Endothelial cell of umbilical vein (primary cell): ENCODE data around the gene NFATC1. TPM values are rescaled to one million over a fixed set of nuclear protein-coding genes. Genes with fewer than 3 reads are reported as not detected.

Experiments used
- BruUV-seq: library from RNA; stranded (reverse); fragments of 400-500 nt; replicated peaks from 2 replicates; lab custom pipeline; 2021; lab: Mats Ljungman, UMichigan
- CTCF ChIA-PET: fragments of 300-600, 350-600 bp; sonication (Branson Sonifier 250); formaldehyde crosslinking; loops from one replicate; lab custom pipeline; 2021; ENCODE audit warnings: antibody characterized with exemption, inconsistent platforms; lab: Charles Lee
- POLR2A ChIA-PET: fragments of 300-600, 350-600 bp; sonication (Branson Sonifier 250); formaldehyde crosslinking; loops from one replicate; lab custom pipeline; 2021; ENCODE audit warnings: antibody characterized with exemption, inconsistent platforms; lab: Charles Lee
- DNase-seq: peaks from one replicate; pipeline ENCODE4 v3.0.0-alpha.2; 2011; ENCODE audit warnings: low read depth, low spot score
- FAIRE-seq: peaks from 2 replicates; lab custom pipeline; 2011; peaks lifted over from hg19 to GRCh38; lab: Jason Lieb, UNC
- H2AFZ ChIP-seq: 2 replicates; pipeline ENCODE4 v1.6.0; 2012; ENCODE audit warnings: low read depth, low read length, control low read depth, inconsistent platforms
- H3K27ac ChIP-seq: 2 replicates; pipeline ENCODE4 v1.5.1; 2011; ENCODE audit warnings: low read depth, mild to moderate bottlenecking, control low read depth, low read length, moderate library complexity; ENCODE audit not compliant: insufficient read depth
- H3K27me3 ChIP-seq, 2 experiments: 2 replicates each; pipeline versions ENCODE4 v1.6.0 to v1.6.1; 2011; ENCODE audit warnings: low read length in 2 of 2, mixed read lengths in 1 of 2; ENCODE audit not compliant: control insufficient read depth in 2 of 2, insufficient read depth in 2 of 2
- H3K36me3 ChIP-seq, 2 experiments: 2 replicates in 1 of 2; 3 replicates in 1 of 2; pipeline ENCODE4 v1.5.1; 2011; ENCODE audit warnings: low read length in 2 of 2, mild to moderate bottlenecking in 1 of 2, moderate library complexity in 1 of 2; ENCODE audit not compliant: control insufficient read depth in 2 of 2, insufficient read depth in 2 of 2; ENCODE audit errors: extremely low read depth in 1 of 2
- H3K4me1 ChIP-seq: 3 replicates; pipeline ENCODE4 v1.5.1; 2011; ENCODE audit warnings: mild to moderate bottlenecking, low read length; ENCODE audit not compliant: control insufficient read depth, insufficient read depth; ENCODE audit errors: extremely low read depth
- H3K4me2 ChIP-seq: 2 replicates; pipeline ENCODE4 v1.6.1; 2011; ENCODE audit warnings: low read length, control low read depth, mixed read lengths; ENCODE audit not compliant: insufficient read depth
- H3K4me3 ChIP-seq, 3 experiments: fragments of 200-600 bp in 1 of 3; sonication (generic), shearing (Covaris generic) in 1 of 3; replicated peaks in 1 of 3; 2 replicates each; pipeline ENCODE4 v1.5.1; 2011 to 2016; ENCODE audit warnings: control low read depth in 3 of 3, low read length in 3 of 3, mild to moderate bottlenecking in 2 of 3, inconsistent platforms in 1 of 3, low read depth in 1 of 3, moderate library complexity in 1 of 3; ENCODE audit not compliant: insufficient read depth in 1 of 3
- H3K79me2 ChIP-seq: 2 replicates; pipeline ENCODE4 v1.6.0; 2012; ENCODE audit warnings: low read length, inconsistent platforms; ENCODE audit not compliant: control insufficient read depth, insufficient read depth
- H3K9ac ChIP-seq: replicated peaks from 2 replicates; pipeline ENCODE3; 2011; ENCODE audit warnings: low read length, control low read depth; ENCODE audit not compliant: insufficient read depth; ENCODE audit errors: extremely low read depth
- H3K9me1 ChIP-seq: replicated peaks from 3 replicates; pipeline ENCODE4 v1.6.0; 2011; ENCODE audit warnings: mild to moderate bottlenecking, low read length; ENCODE audit not compliant: control insufficient read depth, insufficient read depth; ENCODE audit errors: extremely low read depth
- H3K9me3 ChIP-seq: replicated peaks from 2 replicates; pipeline ENCODE4 v1.5.1; 2012; ENCODE audit warnings: low read length, inconsistent platforms; ENCODE audit not compliant: control insufficient read depth, insufficient read depth
- H4K20me1 ChIP-seq: replicated peaks from 2 replicates; pipeline ENCODE3; 2011; ENCODE audit warnings: mild to moderate bottlenecking, low read length; ENCODE audit not compliant: control insufficient read depth, insufficient read depth; ENCODE audit errors: extremely low read depth
- EZH2 ChIP-seq: IDR thresholded peaks from 2 replicates; pipeline ENCODE4 v1.6.1; 2012; ENCODE audit warnings: borderline replicate concordance, low read depth, mild to moderate bottlenecking, moderate library complexity, low read length, inconsistent platforms; ENCODE audit not compliant: severe bottlenecking
- FOS ChIP-seq: IDR thresholded peaks from 2 replicates; pipeline ENCODE4 v1.6.1; 2011; ENCODE audit warnings: mild to moderate bottlenecking, low read length, moderate library complexity, borderline replicate concordance; ENCODE audit not compliant: insufficient read depth
- GATA2 ChIP-seq: IDR thresholded peaks from 2 replicates; pipeline ENCODE4 v1.7.0; 2011; ENCODE audit warnings: low read depth, mild to moderate bottlenecking, moderate library complexity, mixed read lengths, low read length; ENCODE audit not compliant: insufficient read length, insufficient read depth
- JUN ChIP-seq: IDR thresholded peaks from 2 replicates; pipeline ENCODE4 v1.6.1; 2011; ENCODE audit warnings: borderline replicate concordance, low read depth; ENCODE audit not compliant: insufficient read length, insufficient read depth
- MYC ChIP-seq: IDR thresholded peaks from one replicate; pipeline ENCODE4 v1.6.1; 2011; ENCODE audit warnings: mild to moderate bottlenecking, low read depth, low read length
- POLR2A ChIP-seq: IDR thresholded peaks from 2 replicates; pipeline ENCODE4 v1.6.1; 2012; ENCODE audit warnings: low read depth, mild to moderate bottlenecking, control low read depth, low read length
- POLR2AphosphoS5 ChIP-seq: IDR thresholded peaks from 2 replicates; pipeline ENCODE4 v1.6.1; 2012; ENCODE audit warnings: low read depth, mild to moderate bottlenecking, control low read depth, low read length, moderate library complexity; ENCODE audit not compliant: insufficient read depth
- dilution Hi-C: fragments of 300-500 bp; cut with MboI; formaldehyde crosslinking; loops from one replicate; pipeline ENCODE4 v1.15.0; 2019; ENCODE audit warnings: low sequenced_read_pairs; ENCODE audit not compliant: extremely low pct_ligation_motif_present
- intact Hi-C: fragments of 100-400 bp; cut with micrococcal nuclease; formaldehyde crosslinking; loops from one replicate; pipeline ENCODE4 v1.10.0; 2022
- polyA plus RNA-seq, 4 experiments: library from polyadenylated mRNA; depleted of rRNA in 3 of 4; stranded (reverse) in 3 of 4; unstranded in 1 of 4; fragments of >200 nt; gene quantifications; 2 replicates each; pipeline versions ENCODE4 v1.2.1 to v1.2.3, GENCODE V29; 2011 to 2012; ENCODE audit warnings: missing spikeins in 1 of 4
- total RNA-seq: library from RNA; stranded (reverse); gene quantifications from 2 replicates; pipeline ENCODE4 v1.2.3, GENCODE V29; 2021
- TF ChIP-seq, protein P1 (sequence below): IDR thresholded peaks from 2 replicates; pipeline ENCODE4 v1.6.1; 2011; ENCODE audit not compliant: insufficient read depth, insufficient read length
- TF ChIP-seq, protein P2 (sequence below), 2 donors: IDR thresholded peaks; 1 replicate in 1 of 2; 2 replicates in 1 of 2; pipeline ENCODE4 v1.5.1; 2011; ENCODE audit warnings: low read length in 2 of 2, mild to moderate bottlenecking in 2 of 2, moderate library complexity in 2 of 2, control low read depth in 1 of 2, inconsistent platforms in 1 of 2, low read depth in 1 of 2; ENCODE audit not compliant: insufficient read depth in 1 of 2; ENCODE audit errors: extremely low read depth in 1 of 2

NFATC1 gene
- total and polyA plus RNA-seq, 2 donors (not counting 3 experiments of a cell fraction or from before 2014, with no cell fraction given): 11.1 to 30.0 TPM

DNA sequence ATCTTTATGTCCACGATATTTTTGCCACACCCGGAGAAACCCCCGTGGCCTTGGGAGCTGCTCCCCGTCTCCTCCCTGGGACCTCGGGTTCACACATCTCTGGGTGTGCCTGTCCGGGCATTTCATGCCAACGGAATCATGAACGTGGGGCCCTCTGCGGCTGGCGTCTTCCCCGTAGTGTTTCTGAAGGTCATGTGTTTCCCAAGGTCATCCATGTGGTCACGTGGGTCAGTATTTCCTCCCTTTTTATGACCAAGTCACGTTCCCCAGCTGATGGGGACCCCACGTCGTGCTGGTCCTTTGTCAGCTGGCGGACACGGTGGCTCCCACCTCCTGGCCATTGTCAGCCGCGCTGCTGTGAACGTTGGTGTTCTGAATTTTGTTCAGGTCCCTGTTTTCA lies 135.7 kb downstream of the NFATC1 start:
- Histone ChIP-seq H4K20me1 (no peaks in the 10 kb centered on the region), H3K27ac (no peak overlapping the region), H3K9ac (no peak overlapping the region), H3K79me2 (no peaks in the 10 kb centered on the region), H3K4me2 (no peak overlapping the region), H3K4me3 (no peak overlapping the region), H3K9me3 (no peaks in the 10 kb centered on the region), H2AFZ (no peak overlapping the region), H3K4me1 (peaks cover 2% of the 10 kb centered on the region), H3K36me3 (peaks cover 0 to 3% of the 10 kb centered on the region in 2 experiments), H3K27me3 (peaks cover 1 to 6% of the 10 kb centered on the region in 2 experiments), H3K9me1 (no peaks in the 10 kb centered on the region)
- TF ChIP-seq, protein P1, sequence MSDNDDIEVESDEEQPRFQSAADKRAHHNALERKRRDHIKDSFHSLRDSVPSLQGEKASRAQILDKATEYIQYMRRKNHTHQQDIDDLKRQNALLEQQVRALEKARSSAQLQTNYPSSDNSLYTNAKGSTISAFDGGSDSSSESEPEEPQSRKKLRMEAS: no peak
- TF ChIP-seq, protein P2, sequence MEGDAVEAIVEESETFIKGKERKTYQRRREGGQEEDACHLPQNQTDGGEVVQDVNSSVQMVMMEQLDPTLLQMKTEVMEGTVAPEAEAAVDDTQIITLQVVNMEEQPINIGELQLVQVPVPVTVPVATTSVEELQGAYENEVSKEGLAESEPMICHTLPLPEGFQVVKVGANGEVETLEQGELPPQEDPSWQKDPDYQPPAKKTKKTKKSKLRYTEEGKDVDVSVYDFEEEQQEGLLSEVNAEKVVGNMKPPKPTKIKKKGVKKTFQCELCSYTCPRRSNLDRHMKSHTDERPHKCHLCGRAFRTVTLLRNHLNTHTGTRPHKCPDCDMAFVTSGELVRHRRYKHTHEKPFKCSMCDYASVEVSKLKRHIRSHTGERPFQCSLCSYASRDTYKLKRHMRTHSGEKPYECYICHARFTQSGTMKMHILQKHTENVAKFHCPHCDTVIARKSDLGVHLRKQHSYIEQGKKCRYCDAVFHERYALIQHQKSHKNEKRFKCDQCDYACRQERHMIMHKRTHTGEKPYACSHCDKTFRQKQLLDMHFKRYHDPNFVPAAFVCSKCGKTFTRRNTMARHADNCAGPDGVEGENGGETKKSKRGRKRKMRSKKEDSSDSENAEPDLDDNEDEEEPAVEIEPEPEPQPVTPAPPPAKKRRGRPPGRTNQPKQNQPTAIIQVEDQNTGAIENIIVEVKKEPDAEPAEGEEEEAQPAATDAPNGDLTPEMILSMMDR (IDR thresholded peaks at IDR 0.05; ENCODE audit: extremely low read depth in 1 of 2, insufficient read depth in 1 of 2, low read depth in 1 of 2, low read length in 2 of 2): no peak
- no peak for TF ChIP-seq EZH2
- TF ChIP-seq POLR2A: no peak
- no peak for TF ChIP-seq FOS
- TF ChIP-seq MYC: no peak
- TF ChIP-seq JUN: no peak
- TF ChIP-seq POLR2AphosphoS5: no peak
- no peak for TF ChIP-seq GATA2
- intact Hi-C loops: no loop called here
- BruUV-seq: no TSS peak
- no peak for FAIRE-seq
- dilution Hi-C loops: no loop called here
- POLR2A ChIA-PET: no interaction called here
- CTCF ChIA-PET: interaction anchor here (0.9 to 5.6 kb wide), 4 partner anchors 8 to 150 kb away, joined by 4 to 50 read pairs (median 18); partner anchors contain the start of gene NFATC1
- no peak for DNase-seq
